CD4-positive, alpha-beta T cell treated with Interleukin-12 subunit alpha and Interleukin-12 subunit beta, for 1 hour (primary cell): Measurements from ENCODE around the gene MAP3K6.
A peak's percentile ranks its signal among the peaks of the same experiment; 100 is the strongest.

Experiments used
- DNase-seq: peaks from one replicate; pipeline ENCODE4 v3.0.0-alpha.2; 2020

MAP3K6 gene

GRCh38 chr1:27372808-27373690 lies 6.3 kb upstream of the MAP3K6 start:
- DNase-seq, result no peak

- DNase-seq, result no peak
Measured at GRCh38 chr1:27372022-27372807, 5.5 kb upstream of the MAP3K6 start.

DNA sequence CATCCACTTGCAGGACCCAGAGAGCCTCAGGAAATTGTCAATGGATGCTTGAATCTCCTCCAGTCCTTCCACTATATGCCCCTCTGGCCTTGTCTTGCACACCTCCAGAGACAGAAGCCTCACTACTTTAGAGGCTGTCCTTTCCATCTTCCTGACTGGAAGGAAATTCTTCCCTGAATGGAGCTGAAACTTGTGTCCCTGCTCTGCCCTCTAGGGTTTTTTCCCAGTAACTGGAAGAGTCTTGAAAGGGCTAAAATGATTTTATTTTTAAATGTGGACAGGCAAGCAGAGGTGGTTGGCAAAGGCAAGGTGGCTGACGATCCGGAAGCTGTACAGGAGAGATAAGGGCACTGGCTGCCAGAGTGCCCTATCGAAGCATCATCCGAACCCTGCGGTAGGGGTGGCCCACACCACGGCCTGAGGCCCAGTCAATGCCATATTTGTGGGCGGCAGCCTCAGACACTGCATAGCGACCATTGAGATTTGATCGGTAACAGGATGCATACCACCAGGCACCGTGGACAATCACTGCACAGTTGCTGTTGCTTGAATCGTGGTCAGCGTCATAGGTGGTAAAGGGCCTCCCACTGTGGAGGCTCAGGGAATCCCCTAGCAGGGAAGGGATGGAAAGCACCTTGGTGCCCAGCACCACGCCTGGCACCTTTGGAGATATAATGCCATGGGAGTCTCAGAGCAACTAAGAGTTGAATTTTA lies 2.3 kb upstream of the MAP3K6 start:
- DNase-seq, result no peak

DNA sequence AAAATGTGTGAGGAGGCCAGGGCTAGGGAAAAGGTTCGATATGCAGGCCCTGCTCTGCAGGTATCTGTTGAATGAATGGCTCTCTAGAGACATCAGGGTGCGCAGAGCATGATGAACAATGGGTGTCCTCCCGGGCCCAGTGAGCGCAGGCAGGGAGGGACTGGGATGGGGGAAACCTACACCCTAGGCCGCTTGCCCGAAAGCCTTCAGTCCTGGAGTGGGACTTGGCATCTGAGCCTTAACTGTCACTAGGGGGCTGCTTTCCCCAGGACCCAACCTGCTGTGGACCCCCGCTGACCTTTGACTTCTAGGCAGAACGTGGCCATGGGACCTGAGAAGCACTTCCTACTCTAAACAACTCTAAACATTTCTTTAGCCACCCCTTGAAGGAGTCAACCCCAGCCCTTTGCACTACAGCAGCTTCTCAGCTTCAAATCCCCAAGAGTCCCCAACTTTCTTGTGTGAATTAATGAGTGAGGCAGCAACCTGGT lies 444 bp upstream of the MAP3K6 start:
- DNase-seq, result no peak

DNA sequence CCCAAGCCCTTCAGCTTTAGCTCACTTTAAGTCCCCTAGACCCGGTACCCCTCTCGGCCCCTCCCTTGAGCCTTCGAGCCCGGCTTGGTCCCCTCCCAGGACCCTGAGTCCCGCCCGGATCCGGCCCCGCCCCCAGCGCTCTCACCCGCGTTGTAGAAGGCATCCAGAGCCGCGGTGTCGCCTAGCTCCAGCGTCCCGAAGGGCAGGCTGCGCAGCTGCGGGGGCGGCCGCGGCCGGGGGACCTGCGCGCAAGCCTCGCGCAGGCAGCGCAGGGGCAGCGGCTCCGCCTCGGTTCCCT lies 699 bp downstream of the MAP3K6 start:
- DNase-seq, result peak; percentile 72

GRCh38 chr1:27365372-27366112 lies 1.2 kb downstream of the MAP3K6 start:
- peak; percentile 84 for DNase-seq

- DNase-seq, result no peak
Measured at GRCh38 chr1:27364696-27365371, 1.9 kb downstream of the MAP3K6 start.

GRCh38 chr1:27363766-27364695 lies 2.7 kb downstream of the MAP3K6 start:
- no peak for DNase-seq

GRCh38 chr1:27361553-27361952 lies 5.2 kb downstream of the MAP3K6 start:
- no peak for DNase-seq

GRCh38 chr1:27361044-27361402 lies 5.7 kb downstream of the MAP3K6 start:
- no peak for DNase-seq

- peak; percentile 66 for DNase-seq
Measured at GRCh38 chr1:27360159-27361043, 6.4 kb downstream of the MAP3K6 start.

GRCh38 chr1:27359822-27360158 lies 7.0 kb downstream of the MAP3K6 start:
- no peak for DNase-seq

- DNase-seq, result no peak
Measured at GRCh38 chr1:27358928-27359313, 7.8 kb downstream of the MAP3K6 start.

DNA sequence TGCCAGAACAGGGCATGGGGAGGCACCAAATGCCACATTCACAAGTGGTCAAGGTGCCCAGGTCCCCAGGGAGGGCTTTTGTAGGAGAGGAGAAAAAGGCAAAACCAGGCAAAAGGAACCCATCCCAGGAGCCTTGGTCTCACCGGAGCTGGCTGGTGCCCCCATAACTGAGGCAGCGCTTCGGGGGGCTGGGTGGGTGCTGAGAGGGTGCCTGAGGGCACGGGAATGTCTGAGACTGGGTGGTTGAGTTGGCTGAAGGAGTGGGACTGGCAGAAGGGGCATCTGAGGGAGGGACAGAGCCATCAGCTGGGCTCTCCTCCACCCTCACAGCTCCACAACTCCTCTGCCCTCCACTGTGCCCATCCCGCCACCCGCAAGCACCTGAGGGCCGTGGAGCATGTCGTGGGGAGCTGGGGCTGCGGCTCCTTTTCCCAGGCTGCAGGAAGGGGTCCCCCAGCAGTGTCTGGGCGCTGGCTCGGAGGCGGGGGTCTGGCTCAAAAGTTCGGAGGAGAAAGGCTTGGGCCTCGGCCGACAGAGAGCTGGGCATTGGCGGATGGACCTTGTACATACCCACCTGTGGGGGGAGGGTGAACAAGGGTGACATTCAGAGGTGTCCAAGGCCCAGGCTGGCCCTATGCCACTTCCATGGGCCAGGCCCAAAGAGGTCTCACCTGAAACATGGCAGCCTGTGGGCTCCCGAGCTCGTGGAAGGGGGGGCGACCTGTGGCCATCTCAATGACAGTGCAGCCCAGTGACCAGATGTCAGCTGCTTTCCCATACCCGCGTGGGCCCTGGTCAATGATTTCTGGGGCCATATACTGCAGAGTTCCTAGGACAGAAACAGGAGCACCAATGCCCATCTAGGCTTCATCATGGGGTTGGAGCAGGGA lies 8.5 kb downstream of the MAP3K6 start:
- no peak for DNase-seq

- DNase-seq, result peak; percentile 87
Measured at GRCh38 chr1:27357281-27358037, 9.3 kb downstream of the MAP3K6 start.

GRCh38 chr1:27356619-27357280 lies 10.0 kb downstream of the MAP3K6 start:
- peak; percentile 60 for DNase-seq

DNA sequence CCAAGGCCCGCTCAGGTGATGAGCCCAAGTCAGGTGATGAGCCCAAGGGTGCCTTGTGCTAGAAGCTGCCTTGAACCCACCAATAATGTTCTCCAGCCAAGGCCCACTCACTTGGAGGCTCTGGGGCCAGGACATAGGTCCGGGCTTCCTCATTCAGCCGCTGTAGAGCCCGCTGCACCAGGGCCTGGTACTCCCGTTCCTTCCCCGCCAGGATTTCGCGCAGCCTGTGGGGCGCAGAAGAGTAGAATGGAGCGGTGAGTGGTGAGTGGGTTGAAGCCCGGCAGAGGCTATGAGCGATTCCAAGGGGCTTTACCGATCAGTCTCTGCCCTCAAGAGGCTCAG lies 10.5 kb downstream of the MAP3K6 start:
- no peak for DNase-seq

DNA sequence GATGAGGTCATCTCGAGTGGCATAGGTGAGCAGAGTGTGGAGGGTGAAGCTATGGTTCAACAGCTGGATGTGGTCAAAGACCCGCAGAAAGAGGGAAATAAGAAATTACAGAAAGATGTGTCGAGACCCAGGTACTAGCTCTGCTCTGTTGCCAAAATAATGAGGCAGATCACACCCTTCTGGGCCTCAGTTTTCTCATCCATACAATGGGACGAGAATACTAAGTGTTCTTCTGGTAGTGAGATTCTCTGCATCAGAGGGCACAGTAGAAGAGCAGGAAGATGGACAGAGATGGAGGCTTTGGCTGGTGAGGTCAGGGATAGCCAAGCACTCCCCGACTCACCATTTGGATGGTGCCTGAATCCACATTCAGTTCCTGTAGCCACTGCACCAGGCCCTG lies 11.1 kb downstream of the MAP3K6 start:
- DNase-seq, result no peak
